B cell (primary cell): ENCODE data around the gene PSMD5. TPM values are rescaled to one million over a fixed set of nuclear protein-coding genes. Genes with fewer than 3 reads are reported as not detected.
A peak's percentile ranks its signal among the peaks of the same experiment; 100 is the strongest.

Source experiments
- ATAC-seq: fragments of 200-7000 bp; cut with Tn5 transposase; one replicate; pipeline ENCODE4 v1.10.0; 2021; ENCODE audit warnings: low read depth, mild to moderate bottlenecking, moderate number of reproducible peaks, moderate library complexity
- CTCF ChIA-PET: fragments of 350-600 bp; sonication (Branson Sonifier 250); formaldehyde crosslinking; loops from one replicate; lab custom pipeline; 2021; ENCODE audit warnings: antibody characterized with exemption, inconsistent platforms; lab: Charles Lee
- POLR2A ChIA-PET: fragments of 350-600 bp; sonication (Branson Sonifier 250); formaldehyde crosslinking; loops from one replicate; lab custom pipeline; 2021; ENCODE audit warnings: antibody characterized with exemption; lab: Charles Lee
- DNase-seq: peaks from one replicate; pipeline ENCODE4 v3.0.0; 2013
- H2AFZ ChIP-seq: 2 replicates; pipeline ENCODE4 v1.6.1; 2012; ENCODE audit warnings: mild to moderate bottlenecking, low read depth, low read length; ENCODE audit not compliant: insufficient read depth, poor library complexity, severe bottlenecking
- H3K27ac ChIP-seq, 2 donors: 1 replicate in 1 of 2; 2 replicates in 1 of 2; pipeline ENCODE4 v1.5.1; 2012 to 2013; ENCODE audit warnings: low read length in 2 of 2, mild to moderate bottlenecking in 2 of 2, moderate library complexity in 1 of 2
- H3K27me3 ChIP-seq, 4 experiments: fragments of 200-600 bp in 1 of 4; sonication (generic) in 1 of 4; replicated peaks in 1 of 4; 1 replicate in 2 of 4; 2 replicates in 2 of 4; pipeline versions ENCODE4 v1.6.1 to v1.7.0; 2013 to 2016; ENCODE audit warnings: low read length in 3 of 4, mild to moderate bottlenecking in 2 of 4, mixed read lengths in 1 of 4, moderate library complexity in 1 of 4; ENCODE audit not compliant: insufficient read depth in 4 of 4, control insufficient read depth in 3 of 4; ENCODE audit errors: control extremely low read depth in 1 of 4
- H3K36me3 ChIP-seq, 2 experiments: replicated peaks in 1 of 2; 1 replicate in 1 of 2; 2 replicates in 1 of 2; pipeline versions ENCODE4 v1.6.1 to v1.7.1; 2013; ENCODE audit warnings: low read length in 1 of 2; ENCODE audit not compliant: insufficient read depth in 2 of 2, control insufficient read depth in 1 of 2; ENCODE audit errors: control extremely low read depth in 1 of 2, extremely low read depth in 1 of 2
- H3K4me1 ChIP-seq, 2 donors: fragments of 200-600 bp in 1 of 2; sonication (generic) in 1 of 2; 1 replicate in 1 of 2; 2 replicates in 1 of 2; pipeline versions ENCODE4 v1.5.1 to v1.6.1; 2013 to 2017; ENCODE audit warnings: low read length in 2 of 2; ENCODE audit not compliant: control insufficient read depth in 2 of 2, insufficient read depth in 2 of 2
- H3K4me2 ChIP-seq: replicated peaks from 2 replicates; pipeline ENCODE3; 2012; ENCODE audit warnings: mild to moderate bottlenecking, low read depth, low read length; ENCODE audit not compliant: poor library complexity, severe bottlenecking
- H3K4me3 ChIP-seq, 5 experiments: fragments of 200-600 bp in 1 of 5; sonication (generic) in 1 of 5; 1 replicate in 3 of 5; 2 replicates in 2 of 5; pipeline versions ENCODE4 v1.5.1 to v1.7.0; 2011 to 2016; ENCODE audit warnings: low read length in 4 of 5, mild to moderate bottlenecking in 4 of 5, low read depth in 2 of 5, control low read depth in 1 of 5, moderate library complexity in 1 of 5; ENCODE audit not compliant: insufficient read depth in 1 of 5; ENCODE audit errors: control extremely low read depth in 1 of 5, extremely low read depth in 1 of 5
- H3K79me2 ChIP-seq: fragments of 200-600 bp; sonication (generic); one replicate; pipeline ENCODE4 v1.6.0; 2016; ENCODE audit warnings: low read length; ENCODE audit not compliant: control insufficient read depth, insufficient read depth
- H3K9ac ChIP-seq: fragments of 200-600 bp; sonication (generic); 2 replicates; pipeline ENCODE4 v1.6.1; 2017; ENCODE audit warnings: mild to moderate bottlenecking, low read length, moderate library complexity
- H3K9me3 ChIP-seq, 3 donors: one replicate each; pipeline versions ENCODE4 v1.6.1 to v1.7.1; 2013; ENCODE audit warnings: low read length in 2 of 3; ENCODE audit not compliant: control insufficient read depth in 2 of 3, insufficient read depth in 1 of 3; ENCODE audit errors: control extremely low read depth in 1 of 3
- H4K20me1 ChIP-seq: 2 replicates; pipeline ENCODE4 v1.6.0; 2012; ENCODE audit warnings: mild to moderate bottlenecking, low read length; ENCODE audit not compliant: insufficient read depth, control insufficient read depth, poor library complexity, severe bottlenecking
- H3K27ac Mint-ChIP-seq: one replicate; pipeline ENCODE4 v1.8.0; 2021; ENCODE audit warnings: mixed read lengths
- H3K27me3 Mint-ChIP-seq: one replicate; pipeline ENCODE4 v1.8.0; 2021; ENCODE audit warnings: mixed read lengths
- H3K4me1 Mint-ChIP-seq: one replicate; pipeline ENCODE4 v1.8.0; 2021; ENCODE audit warnings: mixed read lengths
- H3K4me3 Mint-ChIP-seq: one replicate; pipeline ENCODE4 v1.8.0; 2021; ENCODE audit warnings: mixed read lengths
- H3K9me3 Mint-ChIP-seq: one replicate; pipeline ENCODE4 v1.8.0; 2022; ENCODE audit warnings: mixed read lengths; ENCODE audit not compliant: insufficient read depth
- EZH2 ChIP-seq: IDR thresholded peaks from 2 replicates; pipeline ENCODE4 v1.6.1; 2012; ENCODE audit warnings: borderline replicate concordance, low read depth, mild to moderate bottlenecking, moderate library complexity, low read length; ENCODE audit not compliant: insufficient read depth, poor library complexity, severe bottlenecking
- WGBS: methylation state at CpG from one replicate; pipeline ENCODE4 v1.1.5; 2013; ENCODE audit warnings: missing lambda C conversion rate; ENCODE audit not compliant: insufficient coverage; 5-methylcytosine and 5-hydroxymethylcytosine counted together
- intact Hi-C: fragments of 100-400 bp; cut with micrococcal nuclease; formaldehyde crosslinking; loops from one replicate; pipeline ENCODE4 v1.10.0; 2022
- polyA plus RNA-seq: library from polyadenylated mRNA; depleted of rRNA; stranded (reverse); fragments of >200 nt; gene quantifications from 2 replicates; pipeline ENCODE4 v1.2.3, GENCODE V29; 2012
- total RNA-seq, 2 donors: library from RNA; stranded (reverse); fragments of 120-200 nt in 1 of 2; gene quantifications; 1 replicate in 1 of 2; 2 replicates in 1 of 2; pipeline versions ENCODE4 v1.2.3 to v1.2.4, GENCODE V29; 2013 to 2022
- TF ChIP-seq, protein P1 (sequence below): fragments of 200-600 bp; IDR thresholded peaks from one replicate; pipeline ENCODE4 v1.8.0; 2022; ENCODE audit warnings: antibody characterized with exemption, mild to moderate bottlenecking

Gene PSMD5
- total and polyA plus RNA-seq, 2 donors (not counting 1 experiment from before 2014, with no cell fraction given): 7.4 to 25.3 TPM

DNA sequence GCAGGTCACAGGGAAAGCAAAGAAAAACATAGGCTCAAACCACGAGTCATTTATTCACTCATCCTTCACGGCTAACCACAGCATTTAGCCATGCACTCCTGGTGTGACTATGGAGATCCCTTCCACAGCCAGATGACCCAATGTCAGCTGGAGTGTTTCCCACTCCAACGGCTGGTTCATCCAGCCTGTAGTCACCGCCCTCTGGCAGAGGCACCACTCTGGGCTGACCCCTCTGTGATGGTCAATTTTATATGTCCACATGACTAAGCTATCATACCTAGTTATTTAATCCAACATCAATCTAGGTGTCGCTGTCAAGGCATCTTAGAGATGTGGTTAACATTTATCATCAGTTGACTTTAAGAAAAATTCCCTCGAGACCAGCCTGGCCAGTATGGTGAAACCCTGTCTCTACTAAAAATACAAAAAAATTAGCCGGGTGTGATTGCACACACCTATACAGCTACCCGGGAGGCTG is 43.8 kb upstream of the PSMD5 start:
- Histone ChIP-seq H3K4me3 (no peak overlapping the region), H3K27ac (no peak overlapping the region), H3K4me1 (peaks cover 23 to 25% of the 10 kb centered on the region in 2 donors), H3K4me2 (peak overlapping the region; percentile 33), H3K79me2 (peaks cover 2% of the 10 kb centered on the region), H3K27me3 (no peaks in the 10 kb centered on the region), H3K9me3 (no peaks in the 10 kb centered on the region), H2AFZ (peak overlapping the region; percentile 31), H3K36me3 (no peaks in the 10 kb centered on the region), H3K9ac (no peak overlapping the region), H4K20me1 (no peaks in the 10 kb centered on the region)
- no peak overlapping the region for H3K4me3 Mint-ChIP-seq
- no peak for ATAC-seq
- H3K4me1 Mint-ChIP-seq: peaks cover 26% of the 10 kb centered on the region
- no peak overlapping the region for H3K27ac Mint-ChIP-seq
- 17% methylated on average over 2 of the region's 8 CpGs for WGBS
- ChIA-PET POLR2A (interaction anchor here (1.3 kb wide), 1 partner anchor 17 kb away, joined by 3 read pairs; no protein-coding TSS in a partner anchor), CTCF (interaction anchor here (1.1 to 4.0 kb wide), 2 partner anchors 31 to 50 kb away, joined by 3 to 14 read pairs; no protein-coding TSS in a partner anchor)
- no peak for DNase-seq
- H3K27me3 Mint-ChIP-seq: peaks cover 6% of the 10 kb centered on the region
- intact Hi-C loops: no loop called here
- no peak for TF ChIP-seq EZH2
- TF ChIP-seq, protein P1, sequence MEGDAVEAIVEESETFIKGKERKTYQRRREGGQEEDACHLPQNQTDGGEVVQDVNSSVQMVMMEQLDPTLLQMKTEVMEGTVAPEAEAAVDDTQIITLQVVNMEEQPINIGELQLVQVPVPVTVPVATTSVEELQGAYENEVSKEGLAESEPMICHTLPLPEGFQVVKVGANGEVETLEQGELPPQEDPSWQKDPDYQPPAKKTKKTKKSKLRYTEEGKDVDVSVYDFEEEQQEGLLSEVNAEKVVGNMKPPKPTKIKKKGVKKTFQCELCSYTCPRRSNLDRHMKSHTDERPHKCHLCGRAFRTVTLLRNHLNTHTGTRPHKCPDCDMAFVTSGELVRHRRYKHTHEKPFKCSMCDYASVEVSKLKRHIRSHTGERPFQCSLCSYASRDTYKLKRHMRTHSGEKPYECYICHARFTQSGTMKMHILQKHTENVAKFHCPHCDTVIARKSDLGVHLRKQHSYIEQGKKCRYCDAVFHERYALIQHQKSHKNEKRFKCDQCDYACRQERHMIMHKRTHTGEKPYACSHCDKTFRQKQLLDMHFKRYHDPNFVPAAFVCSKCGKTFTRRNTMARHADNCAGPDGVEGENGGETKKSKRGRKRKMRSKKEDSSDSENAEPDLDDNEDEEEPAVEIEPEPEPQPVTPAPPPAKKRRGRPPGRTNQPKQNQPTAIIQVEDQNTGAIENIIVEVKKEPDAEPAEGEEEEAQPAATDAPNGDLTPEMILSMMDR: no peak
- H3K9me3 Mint-ChIP-seq: no peaks in the 10 kb centered on the region

DNA sequence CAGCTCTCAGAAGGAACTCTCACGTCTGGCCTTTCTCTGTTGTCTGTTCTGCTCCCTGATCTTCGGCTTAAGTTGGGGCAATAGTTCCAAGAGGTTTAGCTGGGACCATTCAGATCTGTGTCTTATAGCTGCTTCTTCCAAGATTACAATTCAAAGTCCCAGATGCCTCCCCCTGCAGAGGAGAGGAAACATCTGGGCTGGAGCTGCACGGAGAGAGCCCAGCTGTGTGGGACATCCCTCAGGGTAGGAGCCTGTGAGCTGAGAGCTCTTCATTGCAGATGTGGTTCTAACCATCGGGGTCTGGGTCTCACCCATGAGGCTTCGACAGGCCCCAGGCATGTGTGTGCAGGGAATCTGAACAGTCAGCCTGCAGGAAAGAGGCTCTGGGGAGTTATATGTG is 43.2 kb upstream of the PSMD5 start:
- H3K4me3 Mint-ChIP-seq: no peak overlapping the region
- H3K27me3 Mint-ChIP-seq: peaks cover 9% of the 10 kb centered on the region
- H3K4me1 ChIP-seq: peaks cover 17 to 19% of the 10 kb centered on the region in 2 donors
- H3K27ac Mint-ChIP-seq: no peak overlapping the region
- H3K36me3 ChIP-seq: no peaks in the 10 kb centered on the region
- H3K79me2 ChIP-seq: peaks cover 2% of the 10 kb centered on the region
- DNase-seq: no peak
- H3K27ac ChIP-seq: no peak overlapping the region
- no peaks in the 10 kb centered on the region for H3K9me3 Mint-ChIP-seq
- peaks cover 21% of the 10 kb centered on the region for H3K4me1 Mint-ChIP-seq
- H3K4me2 ChIP-seq: peak overlapping the region; percentile 33
- no peak overlapping the region for H3K4me3 ChIP-seq
- intact Hi-C loops: no loop called here
- no peak for TF ChIP-seq EZH2
- TF ChIP-seq, protein P1: no peak
- no peak overlapping the region for H3K9ac ChIP-seq
- 12% methylated on average over 4 of the region's 5 CpGs for WGBS
- H2AFZ ChIP-seq: peak overlapping the region; percentile 31
- no peaks in the 10 kb centered on the region for H3K9me3 ChIP-seq
- no peaks in the 10 kb centered on the region for H4K20me1 ChIP-seq
- ChIA-PET POLR2A (interaction anchor here (1.3 kb wide), 1 partner anchor 17 kb away, joined by 3 read pairs; no protein-coding TSS in a partner anchor), CTCF (interaction anchor here (1.1 to 4.0 kb wide), 3 partner anchors 31 to 96 kb away, joined by 3 to 14 read pairs (median 3); no protein-coding TSS in a partner anchor)
- H3K27me3 ChIP-seq: no peaks in the 10 kb centered on the region
- no peak for ATAC-seq
